ENCODE data around the gene FUT7.
A peak's percentile ranks its signal among the peaks of the same experiment; 100 is the strongest.

FUT7 gene

DNA sequence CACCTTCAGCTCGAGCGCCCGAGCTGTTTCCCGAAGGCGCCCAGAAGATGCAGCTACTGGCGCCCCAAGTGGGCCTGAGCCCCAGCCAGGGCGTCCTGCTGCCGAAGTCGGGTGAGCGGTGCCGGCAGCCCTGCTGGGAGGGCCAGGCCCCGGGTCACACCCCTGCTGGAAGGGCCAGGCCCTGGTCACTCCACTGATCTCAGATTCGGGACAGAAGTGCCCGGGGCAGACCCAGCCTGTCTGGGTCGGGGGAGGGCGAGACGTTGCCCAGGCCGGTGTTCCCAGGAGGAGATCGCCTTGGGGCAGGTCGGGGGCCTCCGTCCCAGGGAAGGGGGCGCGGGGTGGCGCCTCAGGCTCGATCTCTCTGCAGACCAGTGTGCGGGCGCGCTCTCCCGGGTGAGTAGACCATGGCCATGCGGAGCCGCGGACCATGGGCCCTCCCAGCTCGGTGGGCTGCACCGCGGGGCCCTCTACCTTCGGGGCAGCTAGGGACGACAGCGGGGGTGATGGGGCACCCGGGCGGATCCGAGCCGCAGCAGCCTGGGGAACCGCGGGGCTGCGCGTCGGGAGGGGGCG lies 46.8 kb downstream of the FUT7 start:
- Mint-ChIP-seq H3K4me1 (ENCODE audit: low read depth) (peaks cover 5% of the 10 kb centered on the region), H3K36me3 (no peaks in the 10 kb centered on the region), H3K27me3 (peaks cover 10% of the 10 kb centered on the region), H3K27ac (no peak overlapping the region), H3K4me3 (no peak overlapping the region), H3K9me3 (ENCODE audit: low read depth) (no peaks in the 10 kb centered on the region)

DNA sequence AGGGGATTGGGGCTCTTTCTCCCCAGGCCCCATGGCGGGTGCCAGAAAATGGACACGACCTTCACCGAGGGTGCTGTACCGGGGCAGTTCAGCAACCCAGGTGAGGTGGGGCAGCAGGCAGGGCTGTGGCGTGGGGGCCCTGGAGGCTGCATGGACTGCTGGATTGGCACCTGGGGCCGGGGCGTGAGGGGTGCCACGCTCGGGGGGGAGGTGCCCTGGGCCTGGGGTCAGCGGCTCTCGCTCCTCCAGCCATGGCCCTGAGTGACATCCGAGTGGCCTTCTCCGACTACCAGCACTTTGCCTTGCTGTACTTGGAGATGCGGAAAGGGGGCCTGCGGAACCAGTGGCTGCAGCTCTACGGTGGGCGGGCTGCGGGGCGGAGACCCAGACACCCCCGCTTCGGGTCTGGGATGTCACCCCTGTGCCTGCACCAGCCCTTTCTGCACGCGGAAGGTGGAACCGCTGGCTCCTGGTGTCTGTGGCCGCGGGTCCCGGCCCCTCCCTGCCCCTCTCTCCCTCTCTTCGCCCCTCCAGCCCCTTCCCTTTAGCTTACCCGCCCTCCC lies 47.3 kb downstream of the FUT7 start:
- Mint-ChIP-seq H3K4me1 (ENCODE audit: low read depth) (peaks cover 5% of the 10 kb centered on the region), H3K27ac (no peak overlapping the region), H3K36me3 (no peaks in the 10 kb centered on the region), H3K27me3 (peaks cover 10% of the 10 kb centered on the region), H3K9me3 (ENCODE audit: low read depth) (no peaks in the 10 kb centered on the region), H3K4me3 (peak overlapping the region; percentile 10)

DNA sequence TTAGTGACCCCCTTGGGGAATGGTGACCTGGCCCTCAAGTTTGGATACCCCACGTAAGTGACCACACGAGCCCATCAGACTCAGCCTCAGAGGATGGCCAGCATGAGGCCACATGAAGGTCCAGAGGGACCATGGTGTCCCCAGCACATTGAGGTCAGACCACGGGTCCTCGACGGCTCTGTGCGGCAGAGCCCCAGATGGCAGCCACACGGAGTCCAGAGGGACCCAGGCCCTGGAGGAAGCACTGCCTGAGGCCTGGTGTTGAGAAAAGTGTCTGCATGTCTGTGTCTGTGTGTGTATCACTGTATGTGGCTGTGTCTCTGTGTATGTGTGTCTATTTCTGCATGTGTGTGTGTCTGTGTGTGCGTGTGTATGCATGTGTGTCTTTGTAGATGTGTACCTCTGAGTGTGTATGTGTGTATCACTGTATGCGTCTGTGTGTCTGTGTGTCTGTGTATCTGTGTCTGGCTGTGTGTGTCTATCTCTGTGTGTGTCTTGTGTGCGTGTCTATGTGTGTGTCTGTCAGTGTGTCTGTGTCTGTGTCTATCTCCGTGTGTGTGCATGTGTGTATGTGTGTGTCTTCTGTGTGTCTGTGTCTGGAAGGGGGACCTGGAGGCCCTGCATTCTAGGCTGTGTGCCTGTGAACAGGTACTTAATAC lies 48.1 kb downstream of the FUT7 start:
- Mint-ChIP-seq H3K27me3 (peaks cover 10% of the 10 kb centered on the region), H3K9me3 (ENCODE audit: low read depth) (no peaks in the 10 kb centered on the region), H3K4me3 (peak overlapping the region; percentile 19), H3K27ac (no peak overlapping the region), H3K36me3 (no peaks in the 10 kb centered on the region), H3K4me1 (ENCODE audit: low read depth) (peaks cover 5% of the 10 kb centered on the region)

DNA sequence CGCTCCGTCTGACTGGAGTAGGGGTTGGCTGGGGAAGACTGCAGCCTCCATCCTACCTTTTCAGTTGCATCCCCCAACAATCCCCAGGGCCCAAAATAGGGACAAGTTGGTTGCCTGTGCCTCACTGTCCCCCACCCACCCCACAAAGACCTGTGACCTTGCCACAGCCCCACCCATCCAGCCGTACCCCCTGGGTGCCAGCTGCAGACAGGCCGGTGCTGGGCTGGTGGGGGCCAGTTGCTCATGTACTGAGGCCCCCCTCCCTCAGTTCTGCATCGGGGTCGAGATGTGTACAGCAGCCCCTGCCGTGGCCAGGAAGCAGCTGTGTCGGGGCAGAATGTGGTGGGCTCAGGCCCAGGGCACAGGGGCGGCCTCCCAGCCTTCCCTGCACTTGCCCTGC lies 48.7 kb downstream of the FUT7 start:
- H3K36me3 Mint-ChIP-seq = no peaks in the 10 kb centered on the region
- H3K27me3 Mint-ChIP-seq = peaks cover 10% of the 10 kb centered on the region
- no peaks in the 10 kb centered on the region for H3K9me3 Mint-ChIP-seq (ENCODE audit: low read depth)
- H3K27ac Mint-ChIP-seq = no peak overlapping the region
- peaks cover 5% of the 10 kb centered on the region for H3K4me1 Mint-ChIP-seq (ENCODE audit: low read depth)
- H3K4me3 Mint-ChIP-seq = no peak overlapping the region

DNA sequence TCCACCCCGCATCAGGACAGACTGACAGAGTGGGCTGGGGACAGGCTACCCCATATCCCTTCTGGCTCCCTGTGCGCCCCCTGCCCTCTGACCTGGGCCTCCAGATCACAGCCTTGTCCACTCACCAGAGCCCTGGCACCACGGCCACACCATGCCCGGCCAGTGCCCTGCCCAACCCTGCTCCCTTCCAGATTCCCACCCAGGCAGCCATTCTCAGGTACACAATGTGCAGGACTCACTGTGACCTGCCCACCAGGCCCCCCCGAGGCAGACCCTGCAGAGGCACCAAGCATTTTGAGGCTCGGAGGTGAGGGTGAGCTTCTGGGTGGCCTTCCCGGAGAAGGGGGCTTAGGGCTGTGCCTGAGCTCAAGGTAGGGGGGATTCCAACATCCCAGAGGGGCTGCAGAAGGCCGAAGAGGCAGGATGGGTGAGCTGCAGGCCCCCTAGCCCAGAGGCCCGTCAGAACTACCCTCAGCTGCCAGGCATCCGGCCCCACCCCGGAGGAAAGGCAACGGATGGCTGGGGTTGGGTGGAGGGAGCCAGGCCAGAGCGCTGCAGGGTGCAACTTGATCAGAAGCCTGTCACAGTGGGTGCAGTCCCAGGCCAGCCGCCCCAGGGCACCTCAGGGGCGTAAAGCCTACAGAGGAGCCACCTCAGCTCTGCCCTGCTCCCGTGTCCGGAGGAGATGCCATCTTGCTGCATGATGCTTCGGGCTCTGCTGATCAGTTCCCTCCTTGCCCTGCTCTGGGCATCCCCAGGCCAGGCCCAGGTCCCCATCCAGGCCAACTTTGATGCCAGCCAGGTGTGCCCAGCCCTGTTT lies 49.4 kb downstream of the FUT7 start, which contains the start of gene LCNL1:
TSS of gene LCNL1 (plus strand) at position 762 of the 820 bp plus-strand sequence. CDS start 594 bp downstream, outside the sequence.
- H3K27ac Mint-ChIP-seq = no peak within 1 kb of the TSS
- no peaks in the 10 kb centered on the region for H3K36me3 Mint-ChIP-seq
- peaks cover 5% of the 10 kb centered on the region for H3K4me1 Mint-ChIP-seq (ENCODE audit: low read depth)
- peaks cover 10% of the 10 kb centered on the region for H3K27me3 Mint-ChIP-seq
- H3K4me3 Mint-ChIP-seq = peak within 1 kb of the TSS; percentile 19
- no peaks in the 10 kb centered on the region for H3K9me3 Mint-ChIP-seq (ENCODE audit: low read depth)

DNA sequence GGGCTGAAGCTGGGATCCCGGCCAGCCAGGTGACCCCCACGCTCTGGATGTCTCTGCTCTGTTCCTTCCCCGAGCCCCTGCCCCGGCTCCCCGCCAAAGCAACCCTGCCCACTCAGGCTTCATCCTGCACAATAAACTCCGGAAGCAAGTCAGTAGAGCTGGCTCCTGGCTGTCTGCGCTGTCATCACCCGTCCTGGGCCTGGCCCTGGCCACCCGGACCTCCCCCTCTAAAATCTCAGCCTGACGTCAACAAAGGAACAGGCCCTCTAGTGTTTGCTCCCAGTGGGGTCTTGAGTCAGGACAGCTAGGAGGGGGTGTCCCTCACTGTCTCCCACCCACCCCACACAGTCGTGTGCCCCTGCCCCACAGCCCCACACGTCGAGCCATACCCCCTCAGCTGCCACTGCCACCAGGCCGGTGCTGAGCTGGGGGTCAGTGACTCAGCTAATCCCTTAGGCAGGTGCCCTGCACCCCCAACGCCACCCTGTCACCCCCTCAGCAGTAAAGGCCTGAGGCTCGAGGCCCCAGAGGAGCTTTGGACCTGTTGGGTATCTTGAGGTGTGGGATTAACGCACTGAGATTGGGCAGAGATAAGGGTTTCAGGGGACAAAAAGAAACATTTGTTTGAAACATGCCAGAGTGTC lies 50.2 kb downstream of the FUT7 start:
- no peaks in the 10 kb centered on the region for H3K9me3 Mint-ChIP-seq (ENCODE audit: low read depth)
- no peak overlapping the region for H3K27ac Mint-ChIP-seq
- H3K27me3 Mint-ChIP-seq = peaks cover 10% of the 10 kb centered on the region
- peaks cover 5% of the 10 kb centered on the region for H3K4me1 Mint-ChIP-seq (ENCODE audit: low read depth)
- no peak overlapping the region for H3K4me3 Mint-ChIP-seq
- H3K36me3 Mint-ChIP-seq = no peaks in the 10 kb centered on the region

DNA sequence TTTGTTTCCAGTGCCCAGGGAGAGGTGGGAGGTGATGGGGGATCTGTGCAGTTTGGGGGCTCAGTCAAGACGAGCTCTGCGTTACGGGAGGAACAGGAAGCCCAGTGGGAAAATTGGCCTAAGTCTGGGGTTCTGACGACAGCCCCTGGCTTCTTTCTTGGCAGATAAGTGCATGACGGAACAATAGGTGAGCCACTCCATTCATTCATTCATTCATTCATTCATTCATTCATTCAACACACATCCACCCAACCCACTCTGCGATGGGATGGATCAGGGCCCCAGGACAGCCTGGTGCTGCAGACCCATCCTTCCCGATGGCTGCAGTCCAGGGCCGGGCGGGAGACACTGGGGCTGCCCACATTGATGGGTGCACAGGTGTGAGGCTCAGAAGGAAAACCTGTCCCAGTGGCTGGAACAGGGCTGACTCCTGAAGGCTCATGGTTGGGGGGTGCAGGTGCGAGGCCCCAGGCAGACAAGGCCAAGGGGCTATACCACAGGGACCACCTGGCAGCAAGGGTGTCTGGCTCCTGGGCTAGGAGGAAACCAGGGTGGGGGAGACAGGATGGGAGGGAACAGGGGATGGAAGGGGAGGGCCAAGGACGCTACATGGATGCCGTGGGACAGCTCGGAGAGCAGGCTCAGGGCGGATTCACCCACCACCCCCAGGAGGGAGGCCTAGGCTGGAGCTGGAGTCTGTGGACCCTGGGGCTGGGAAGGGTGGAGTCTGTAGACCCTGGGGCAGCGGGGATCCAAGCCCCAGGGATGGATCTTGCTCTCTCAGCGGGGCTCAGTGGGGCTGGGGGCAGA lies 51.0 kb downstream of the FUT7 start:
- H3K27ac Mint-ChIP-seq = no peak overlapping the region
- no peaks in the 10 kb centered on the region for H3K36me3 Mint-ChIP-seq
- H3K4me1 Mint-ChIP-seq (ENCODE audit: low read depth) = peaks cover 10% of the 10 kb centered on the region
- H3K27me3 Mint-ChIP-seq = peaks cover 7% of the 10 kb centered on the region
- H3K4me3 Mint-ChIP-seq = no peak overlapping the region
- no peaks in the 10 kb centered on the region for H3K9me3 Mint-ChIP-seq (ENCODE audit: low read depth)
